ENCODE results near the gene TTC28.
"Not testable (repeated sequence)": the region's sequence is repeated elsewhere in the genome, so short reads cannot be mapped to it uniquely, and the experiment has no call there.

TTC28 gene

GRCh38 chr22:28102151-28102812, 577.4 kb downstream of the TTC28 start:
- no peak overlapping the region for H3K27ac ChIP-seq
- DNase-seq (ENCODE audit: low read depth, low spot score), result no peak

- no peak for DNase-seq (ENCODE audit: low read depth, low spot score)
These were observed 582.0 kb downstream of the TTC28 start for GRCh38 chr22:28097627-28098026.

GRCh38 chr22:28096161-28096560, 583.5 kb downstream of the TTC28 start:
- DNase-seq (ENCODE audit: low read depth, low spot score), result no peak
- no peak overlapping the region for H3K27ac ChIP-seq

More at GRCh38 chr22:28097627-28098026, 582.0 kb downstream of the TTC28 start:
- no peak overlapping the region for H3K27ac ChIP-seq

GRCh38 chr22:28095316-28096095, 584.1 kb downstream of the TTC28 start:
- no peak overlapping the region for H3K27ac ChIP-seq
- DNase-seq (ENCODE audit: low read depth, low spot score), result no peak

- DNase-seq (ENCODE audit: low read depth, low spot score), result no peak
- no peak overlapping the region for H3K27ac ChIP-seq
These were observed 584.9 kb downstream of the TTC28 start for GRCh38 chr22:28094771-28095170.

- DNase-seq (ENCODE audit: low read depth, low spot score), result no peak
- H3K27ac ChIP-seq, result no peak overlapping the region
These were observed 585.9 kb downstream of the TTC28 start for GRCh38 chr22:28093711-28094110.

- no peak overlapping the region for H3K27ac ChIP-seq
These were observed 588.2 kb downstream of the TTC28 start for GRCh38 chr22:28091486-28091885.

GRCh38 chr22:28089541-28089940, 590.1 kb downstream of the TTC28 start:
- not testable (repeated sequence) for H3K27ac ChIP-seq; DNase-seq (ENCODE audit: low read depth, low spot score)

More at GRCh38 chr22:28091486-28091885, 588.2 kb downstream of the TTC28 start:
- DNase-seq (ENCODE audit: low read depth, low spot score), result no peak

GRCh38 chr22:28077166-28077565, 602.5 kb downstream of the TTC28 start:
- H3K27ac ChIP-seq, result no peak overlapping the region
- no peak for DNase-seq (ENCODE audit: low read depth, low spot score)

- peak; percentile 33 for DNase-seq (ENCODE audit: low read depth, low spot score)
- H3K27ac ChIP-seq, result no peak overlapping the region
These were observed 604.2 kb downstream of the TTC28 start for GRCh38 chr22:28075358-28075981.

GRCh38 chr22:28074526-28074925, 605.1 kb downstream of the TTC28 start:
- H3K27ac ChIP-seq, result no peak overlapping the region
- no peak for DNase-seq (ENCODE audit: low read depth, low spot score)

GRCh38 chr22:28072066-28072465, 607.6 kb downstream of the TTC28 start:
- no peak overlapping the region for H3K27ac ChIP-seq
- DNase-seq (ENCODE audit: low read depth, low spot score), result peak; percentile 31

GRCh38 chr22:28068826-28069225, 610.8 kb downstream of the TTC28 start:
- no peak for DNase-seq (ENCODE audit: low read depth, low spot score)
- H3K27ac ChIP-seq, result no peak overlapping the region

- DNase-seq (ENCODE audit: low read depth, low spot score), result no peak
These were observed 614.7 kb downstream of the TTC28 start for GRCh38 chr22:28064920-28065319.

GRCh38 chr22:28063656-28064055, 616.0 kb downstream of the TTC28 start:
- H3K27ac ChIP-seq, result no peak overlapping the region
- no peak for DNase-seq (ENCODE audit: low read depth, low spot score)

More at GRCh38 chr22:28064920-28065319, 614.7 kb downstream of the TTC28 start:
- no peak overlapping the region for H3K27ac ChIP-seq

GRCh38 chr22:28060594-28060993, 619.0 kb downstream of the TTC28 start:
- not testable (repeated sequence) for DNase-seq (ENCODE audit: low read depth, low spot score)

GRCh38 chr22:28058036-28058435, 621.6 kb downstream of the TTC28 start:
- DNase-seq (ENCODE audit: low read depth, low spot score), result no peak
- H3K27ac ChIP-seq, result no peak overlapping the region

More at GRCh38 chr22:28060594-28060993, 619.0 kb downstream of the TTC28 start:
- not testable (repeated sequence) for H3K27ac ChIP-seq

- no peak overlapping the region for H3K27ac ChIP-seq
- DNase-seq (ENCODE audit: low read depth, low spot score), result no peak
These were observed 624.8 kb downstream of the TTC28 start for GRCh38 chr22:28054819-28055208.

GRCh38 chr22:28053896-28054818, 625.5 kb downstream of the TTC28 start:
- DNase-seq (ENCODE audit: low read depth, low spot score), result no peak
- H3K27ac ChIP-seq, result no peak overlapping the region

GRCh38 chr22:28052825-28053269, 626.8 kb downstream of the TTC28 start:
- DNase-seq (ENCODE audit: low read depth, low spot score), result no peak
- no peak overlapping the region for H3K27ac ChIP-seq
